Glutamatergic neuron (in vitro differentiated cells): ENCODE measurements around the gene KICS2. TPM values are rescaled to one million over a fixed set of nuclear protein-coding genes. Genes with fewer than 3 reads are reported as not detected.

Experiments used
- DNase-seq: peaks from one replicate; pipeline ENCODE4 v3.0.0; 2022
- H3K27ac Mint-ChIP-seq: one replicate; pipeline ENCODE4 v1.8.0; 2020; ENCODE audit warnings: mild to moderate bottlenecking, mixed read lengths, inconsistent platforms; ENCODE audit not compliant: unreplicated experiment
- H3K27me3 Mint-ChIP-seq: one replicate; pipeline ENCODE4 v1.8.0; 2020; ENCODE audit warnings: mild to moderate bottlenecking, moderate library complexity, mixed read lengths, inconsistent platforms; ENCODE audit not compliant: unreplicated experiment
- H3K36me3 Mint-ChIP-seq: one replicate; pipeline ENCODE4 v1.8.0; 2020; ENCODE audit warnings: mild to moderate bottlenecking, mixed read lengths, inconsistent platforms; ENCODE audit not compliant: unreplicated experiment
- H3K4me1 Mint-ChIP-seq: one replicate; pipeline ENCODE4 v1.8.0; 2020; ENCODE audit warnings: mild to moderate bottlenecking, low read depth, mixed read lengths, inconsistent platforms; ENCODE audit not compliant: unreplicated experiment
- H3K4me3 Mint-ChIP-seq: one replicate; pipeline ENCODE4 v1.8.0; 2020; ENCODE audit warnings: mild to moderate bottlenecking, mixed read lengths, inconsistent platforms; ENCODE audit not compliant: unreplicated experiment
- H3K9me3 Mint-ChIP-seq: one replicate; pipeline ENCODE4 v1.8.0; 2020; ENCODE audit warnings: mild to moderate bottlenecking, moderate library complexity, mixed read lengths, inconsistent platforms; ENCODE audit not compliant: unreplicated experiment
- total RNA-seq: library from RNA; stranded (reverse); fragmentation: NEBNext Ultra II Directional; extraction: Animal tissue kit (Norgen Biotek cat#: 25700); gene quantifications from one replicate; pipeline ENCODE4 v1.2.1, GENCODE V29; 2021; ENCODE audit not compliant: unreplicated experiment
- TF ChIP-seq, protein P1 (sequence below): fragments of 200-600 bp; sonication (generic); IDR thresholded peaks from one replicate; pipeline ENCODE4 v1.5.0; 2021; ENCODE audit not compliant: partially characterized antibody, unreplicated experiment

Gene KICS2
- total RNA-seq, 1 donor from 2014 or later, result 3.4 TPM

DNA sequence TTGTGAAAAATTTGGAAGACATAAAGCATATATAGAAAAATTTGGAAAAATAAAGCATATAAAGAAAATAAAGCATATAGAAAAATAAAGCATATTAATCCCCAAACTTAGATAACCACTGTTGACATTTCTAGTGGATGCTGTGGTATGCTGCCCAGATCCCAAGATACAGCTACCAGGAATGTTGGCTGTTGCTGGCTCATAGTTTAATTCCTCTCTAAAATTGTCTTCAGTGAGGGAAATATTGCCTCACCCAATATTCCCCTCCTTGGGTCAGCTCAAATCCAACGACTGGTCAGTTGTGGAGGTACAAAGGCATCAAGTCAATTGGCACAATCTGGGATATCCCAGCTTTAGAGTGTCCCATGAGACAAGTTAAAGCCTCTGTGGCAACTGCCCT is 10.1 kb upstream of the KICS2 start:
- peaks cover 2% of the 10 kb centered on the region for H3K9me3 Mint-ChIP-seq
- H3K4me3 Mint-ChIP-seq, result no peak overlapping the region
- H3K4me1 Mint-ChIP-seq, result peaks cover 4% of the 10 kb centered on the region
- TF ChIP-seq, protein P1, sequence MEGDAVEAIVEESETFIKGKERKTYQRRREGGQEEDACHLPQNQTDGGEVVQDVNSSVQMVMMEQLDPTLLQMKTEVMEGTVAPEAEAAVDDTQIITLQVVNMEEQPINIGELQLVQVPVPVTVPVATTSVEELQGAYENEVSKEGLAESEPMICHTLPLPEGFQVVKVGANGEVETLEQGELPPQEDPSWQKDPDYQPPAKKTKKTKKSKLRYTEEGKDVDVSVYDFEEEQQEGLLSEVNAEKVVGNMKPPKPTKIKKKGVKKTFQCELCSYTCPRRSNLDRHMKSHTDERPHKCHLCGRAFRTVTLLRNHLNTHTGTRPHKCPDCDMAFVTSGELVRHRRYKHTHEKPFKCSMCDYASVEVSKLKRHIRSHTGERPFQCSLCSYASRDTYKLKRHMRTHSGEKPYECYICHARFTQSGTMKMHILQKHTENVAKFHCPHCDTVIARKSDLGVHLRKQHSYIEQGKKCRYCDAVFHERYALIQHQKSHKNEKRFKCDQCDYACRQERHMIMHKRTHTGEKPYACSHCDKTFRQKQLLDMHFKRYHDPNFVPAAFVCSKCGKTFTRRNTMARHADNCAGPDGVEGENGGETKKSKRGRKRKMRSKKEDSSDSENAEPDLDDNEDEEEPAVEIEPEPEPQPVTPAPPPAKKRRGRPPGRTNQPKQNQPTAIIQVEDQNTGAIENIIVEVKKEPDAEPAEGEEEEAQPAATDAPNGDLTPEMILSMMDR, result no peak
- H3K27me3 Mint-ChIP-seq, result no peaks in the 10 kb centered on the region
- H3K27ac Mint-ChIP-seq, result no peak overlapping the region
- DNase-seq, result no peak
- H3K36me3 Mint-ChIP-seq, result no peaks in the 10 kb centered on the region

DNA sequence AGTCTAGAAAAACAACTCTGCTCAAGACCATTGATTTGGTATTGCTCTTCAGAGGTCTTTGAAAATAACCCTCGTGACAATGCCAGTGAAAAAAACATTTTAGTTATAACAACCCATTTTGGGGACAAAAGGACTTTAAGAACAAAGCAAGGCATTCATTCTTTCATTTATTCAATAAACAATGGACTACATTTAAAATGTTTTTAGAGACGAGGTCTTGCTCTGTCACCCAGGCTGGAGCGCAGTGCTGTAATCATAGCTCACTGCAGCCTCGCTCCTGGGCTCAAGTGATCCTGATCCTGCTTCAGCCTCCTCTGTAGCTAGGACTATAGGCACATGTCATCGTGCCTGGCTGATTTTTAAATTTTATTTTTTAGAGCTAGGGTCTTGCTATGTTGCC is 7.7 kb upstream of the KICS2 start:
- no peak for DNase-seq
- Mint-ChIP-seq H3K36me3 (no peaks in the 10 kb centered on the region), H3K4me1 (peaks cover 4% of the 10 kb centered on the region), H3K27ac (no peak overlapping the region), H3K9me3 (peaks cover 2% of the 10 kb centered on the region), H3K4me3 (no peak overlapping the region), H3K27me3 (no peaks in the 10 kb centered on the region)
- TF ChIP-seq, protein P1, result no peak

DNA sequence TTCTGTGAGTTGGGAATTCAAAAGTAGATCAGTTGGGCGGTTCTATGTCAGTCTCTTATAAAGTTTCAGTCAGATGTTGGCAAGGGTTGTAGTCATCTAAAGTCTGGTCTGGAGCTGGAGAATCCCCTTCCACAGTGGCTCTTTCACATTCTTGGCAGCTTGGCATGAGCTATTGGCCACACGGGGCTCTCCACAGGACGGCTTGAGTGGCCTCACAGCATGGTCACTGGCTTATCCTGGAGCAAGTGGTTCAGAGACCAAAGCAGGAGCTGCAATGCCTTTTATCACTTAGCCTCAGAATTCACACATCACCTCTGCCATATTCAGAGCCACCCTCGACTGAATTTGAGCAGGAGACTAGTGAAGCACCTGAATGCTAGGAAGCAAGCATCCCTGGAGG is 7.1 kb upstream of the KICS2 start:
- H3K27me3 Mint-ChIP-seq, result no peaks in the 10 kb centered on the region
- H3K9me3 Mint-ChIP-seq, result peaks cover 2% of the 10 kb centered on the region
- no peak overlapping the region for H3K27ac Mint-ChIP-seq
- H3K4me3 Mint-ChIP-seq, result no peak overlapping the region
- H3K36me3 Mint-ChIP-seq, result no peaks in the 10 kb centered on the region
- no peak for DNase-seq
- H3K4me1 Mint-ChIP-seq, result peaks cover 4% of the 10 kb centered on the region
- TF ChIP-seq, protein P1, result no peak

DNA sequence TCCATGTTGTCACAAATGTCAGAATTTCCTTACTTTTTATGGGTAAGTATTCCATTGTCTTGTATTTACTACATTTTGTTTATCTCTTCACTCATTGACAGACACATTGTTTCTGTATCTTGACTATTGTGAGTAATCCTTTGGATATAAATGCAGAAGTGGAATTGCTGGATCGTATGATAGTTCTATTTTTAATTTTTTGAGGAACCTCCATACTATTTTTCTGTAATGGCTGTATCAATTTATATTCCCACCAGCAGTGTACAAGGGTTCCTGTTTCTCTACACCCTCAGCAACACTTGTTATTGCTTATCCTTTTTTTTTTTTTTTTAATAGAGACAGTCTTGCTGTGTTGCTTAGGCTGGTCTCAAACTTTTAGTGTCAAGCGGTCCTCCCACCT is 3.5 kb upstream of the KICS2 start:
- Mint-ChIP-seq H3K27ac (no peak overlapping the region), H3K36me3 (no peaks in the 10 kb centered on the region), H3K4me1 (peaks cover 2% of the 10 kb centered on the region), H3K27me3 (peaks cover 5% of the 10 kb centered on the region), H3K9me3 (peaks cover 10% of the 10 kb centered on the region), H3K4me3 (no peak overlapping the region)
- DNase-seq, result no peak
- TF ChIP-seq, protein P1, result no peak

DNA sequence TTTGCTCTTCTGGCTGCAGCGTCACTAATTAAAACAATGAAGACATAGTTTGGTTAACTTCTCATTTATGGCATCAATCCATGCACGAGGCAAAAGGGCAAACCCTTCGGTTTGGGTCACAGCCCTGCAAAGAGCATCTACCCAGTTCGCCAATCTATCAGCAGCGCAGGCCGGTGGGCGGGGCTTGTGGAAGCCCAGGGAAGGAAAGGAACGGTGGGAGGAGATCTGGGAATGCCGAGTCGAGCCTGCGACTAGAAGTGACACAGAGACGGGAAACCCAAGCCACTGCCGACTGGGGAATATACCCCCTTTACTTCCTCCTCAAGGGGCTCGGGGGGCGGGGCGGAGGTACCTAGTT is 466 bp downstream of the KICS2 start:
- peak overlapping the region; percentile 59 for H3K27ac Mint-ChIP-seq
- peak overlapping the region; percentile 88 for H3K4me3 Mint-ChIP-seq
- H3K9me3 Mint-ChIP-seq, result peaks cover 7% of the 10 kb centered on the region
- peak; percentile 93 for DNase-seq
- peaks cover 5% of the 10 kb centered on the region for H3K27me3 Mint-ChIP-seq
- TF ChIP-seq, protein P1, result no peak
- peaks cover 2% of the 10 kb centered on the region for H3K4me1 Mint-ChIP-seq
- no peaks in the 10 kb centered on the region for H3K36me3 Mint-ChIP-seq
